Smooth muscle cell (in vitro differentiated cells): ENCODE data around the gene SLIT3. TPM values are rescaled to one million over a fixed set of nuclear protein-coding genes. Genes with fewer than 3 reads are reported as not detected.

Source experiments
- DNase-seq: peaks from one replicate; lab custom pipeline; 2025; ENCODE audit not compliant: unreplicated experiment; lab: John Stamatoyannopoulos, UW
- H2AFZ ChIP-seq: fragments of 200-600 bp; sonication (generic); 2 replicates; pipeline ENCODE4 v1.6.0; 2016; ENCODE audit warnings: antibody characterized with exemption, low read depth, mild to moderate bottlenecking
- H3F3A ChIP-seq: fragments of 200-600 bp; sonication (generic); 2 replicates; pipeline ENCODE4 v1.6.0; 2017; ENCODE audit warnings: antibody characterized with exemption, low read depth
- H3K27ac ChIP-seq: fragments of 200-600 bp; sonication (generic); 2 replicates; pipeline ENCODE4 v1.5.1; 2016; ENCODE audit warnings: low read depth, mild to moderate bottlenecking
- H3K27me3 ChIP-seq: fragments of 200-600 bp; sonication (generic); 2 replicates; pipeline ENCODE4 v1.6.1; 2016; ENCODE audit warnings: low read depth, mild to moderate bottlenecking
- H3K36me3 ChIP-seq: fragments of 200-600 bp; sonication (generic); 2 replicates; pipeline ENCODE4 v1.5.1; 2016; ENCODE audit warnings: low read depth
- H3K4me1 ChIP-seq: fragments of 200-600 bp; sonication (generic); 2 replicates; pipeline ENCODE4 v1.5.1; 2016; ENCODE audit warnings: low read depth
- H3K4me2 ChIP-seq: fragments of 200-600 bp; sonication (generic); 2 replicates; pipeline ENCODE4 v1.6.0; 2016; ENCODE audit warnings: mild to moderate bottlenecking
- H3K4me3 ChIP-seq: fragments of 200-600 bp; sonication (generic); 2 replicates; pipeline ENCODE4 v1.5.1; 2016; ENCODE audit warnings: mild to moderate bottlenecking
- H3K79me2 ChIP-seq: fragments of 200-600 bp; sonication (generic); 2 replicates; pipeline ENCODE4 v1.6.0; 2016; ENCODE audit warnings: low read depth, mild to moderate bottlenecking
- H3K9ac ChIP-seq: fragments of 200-600 bp; sonication (generic); 2 replicates; pipeline ENCODE4 v1.6.0; 2016; ENCODE audit warnings: low read depth
- H3K9me3 ChIP-seq: fragments of 200-600 bp; sonication (generic); replicated peaks from 2 replicates; pipeline ENCODE4 v1.5.1; 2016; ENCODE audit warnings: low read depth
- H4K20me1 ChIP-seq: fragments of 200-600 bp; sonication (generic); 2 replicates; pipeline ENCODE4 v1.6.0; 2016; ENCODE audit warnings: low read depth
- CTCF ChIP-seq: fragments of 200-600 bp; sonication (generic); IDR thresholded peaks from 2 replicates; pipeline ENCODE4 v1.5.1; 2017; ENCODE audit warnings: borderline replicate concordance, mild to moderate bottlenecking, antibody characterized with exemption; ENCODE audit not compliant: insufficient read depth, poor library complexity, severe bottlenecking
- WGBS: methylation state at CpG from one replicate; pipeline ENCODE4 v1.1.7; 2016; ENCODE audit warnings: low lambda C conversion rate; 5-methylcytosine and 5-hydroxymethylcytosine counted together
- polyA plus RNA-seq: library from polyadenylated mRNA; unstranded; fragments of >200 nt; fragmentation: Nextera tagmentation; extraction: Ambion mirVana; gene quantifications from 2 replicates; pipeline ENCODE4 v1.2.1, GENCODE V29; 2016
- total RNA-seq: library from RNA; depleted of rRNA; stranded (reverse); fragments of >200 nt; gene quantifications from 2 replicates; pipeline ENCODE4 v1.2.3, GENCODE V29; 2014

SLIT3 gene
- total and polyA plus RNA-seq, 2 experiments from 2014 or later = 25.4 to 29.5 TPM

GRCh38 chr5:169248996-169249395, 51.9 kb downstream of the SLIT3 start:
- Histone ChIP-seq H3K9ac (no peak overlapping the region), H3K36me3 (no peaks in the 10 kb centered on the region), H2AFZ (no peak overlapping the region), H3K27me3 (no peaks in the 10 kb centered on the region), H3K79me2 (no peaks in the 10 kb centered on the region), H3K27ac (no peak overlapping the region), H3K4me2 (no peak overlapping the region), H3F3A (no peaks in the 10 kb centered on the region), H4K20me1 (no peaks in the 10 kb centered on the region), H3K9me3 (no peaks in the 10 kb centered on the region), H3K4me1 (no peaks in the 10 kb centered on the region), H3K4me3 (no peak overlapping the region)
- no peak for DNase-seq
- WGBS = 45% methylated on average over 1 of the region's 1 CpG
- TF ChIP-seq CTCF = no peak

GRCh38 chr5:169248550-169248949, 52.4 kb downstream of the SLIT3 start:
- no peak overlapping the region for H3K4me2 ChIP-seq
- no peak overlapping the region for H2AFZ ChIP-seq
- no peak for DNase-seq
- no peak overlapping the region for H3K9ac ChIP-seq
- no peak for TF ChIP-seq CTCF
- no peaks in the 10 kb centered on the region for H3K79me2 ChIP-seq
- H4K20me1 ChIP-seq = no peaks in the 10 kb centered on the region
- H3K27ac ChIP-seq = no peak overlapping the region
- 76% methylated on average over 3 of the region's 3 CpGs for WGBS
- H3F3A ChIP-seq = no peaks in the 10 kb centered on the region
- no peak overlapping the region for H3K4me3 ChIP-seq
- H3K4me1 ChIP-seq = no peaks in the 10 kb centered on the region
- no peaks in the 10 kb centered on the region for H3K27me3 ChIP-seq
- no peaks in the 10 kb centered on the region for H3K9me3 ChIP-seq
- H3K36me3 ChIP-seq = no peaks in the 10 kb centered on the region

- no peak for TF ChIP-seq CTCF
- H3F3A ChIP-seq = no peaks in the 10 kb centered on the region
- no peaks in the 10 kb centered on the region for H3K79me2 ChIP-seq
- H3K9ac ChIP-seq = no peak overlapping the region
- no peak overlapping the region for H3K4me2 ChIP-seq
- H3K4me3 ChIP-seq = no peak overlapping the region
- H2AFZ ChIP-seq = no peak overlapping the region
- WGBS = 95% methylated on average over 3 of the region's 3 CpGs
- H4K20me1 ChIP-seq = no peaks in the 10 kb centered on the region
- no peak overlapping the region for H3K27ac ChIP-seq
- H3K36me3 ChIP-seq = peaks cover 9% of the 10 kb centered on the region
- H3K27me3 ChIP-seq = no peaks in the 10 kb centered on the region
- H3K4me1 ChIP-seq = no peaks in the 10 kb centered on the region
- DNase-seq = no peak
- H3K9me3 ChIP-seq = peaks cover 10% of the 10 kb centered on the region
Observed at GRCh38 chr5:169244812-169245211, 56.1 kb downstream of the SLIT3 start.

GRCh38 chr5:169243651-169244422, 57.1 kb downstream of the SLIT3 start:
- Histone ChIP-seq H3K79me2 (no peaks in the 10 kb centered on the region), H2AFZ (no peak overlapping the region), H3K4me2 (no peak overlapping the region), H3K9me3 (peaks cover 18% of the 10 kb centered on the region), H3K9ac (no peak overlapping the region), H3K27me3 (no peaks in the 10 kb centered on the region), H3K4me3 (no peak overlapping the region), H3K36me3 (peaks cover 14% of the 10 kb centered on the region), H4K20me1 (no peaks in the 10 kb centered on the region), H3K27ac (no peak overlapping the region), H3K4me1 (no peaks in the 10 kb centered on the region), H3F3A (no peaks in the 10 kb centered on the region)
- no peak for DNase-seq
- no peak for TF ChIP-seq CTCF
- 76% methylated on average over 10 of the region's 10 CpGs for WGBS
